Heart left ventricle (tissue), 16 donors: ENCODE measurements around the gene UNC119B. TPM values are rescaled to one million over a fixed set of nuclear protein-coding genes. Genes with fewer than 3 reads are reported as not detected.

Source experiments
- ATAC-seq, 4 donors: fragments of 200-7000 bp; cut with Tn5 transposase; one replicate each; pipeline ENCODE4 v1.9.1; 2020 to 2022; ENCODE audit warnings: moderate library complexity in 4 of 4, mild to moderate bottlenecking in 3 of 4, moderate number of reproducible peaks in 1 of 4
- DNase-seq, 5 donors: peaks; one replicate each; pipeline ENCODE4 v3.0.0-alpha.2; 2020
- H3K27ac ChIP-seq, 12 donors: fragments of 200-600 bp; sonication (generic) in 4 of 12; one replicate each; pipeline versions ENCODE4 v1.5.0 to v1.8.0; 2016 to 2022; ENCODE audit warnings: mild to moderate bottlenecking in 2 of 12
- H3K27me3 ChIP-seq, 9 donors: fragments of 200-600 bp; sonication (generic) in 2 of 9; one replicate each; pipeline versions ENCODE4 v1.5.1 to v1.8.0; 2016 to 2022; ENCODE audit warnings: mild to moderate bottlenecking in 3 of 9
- H3K36me3 ChIP-seq, 9 donors: fragments of 200-600 bp; sonication (generic) in 2 of 9; one replicate each; pipeline versions ENCODE4 v1.5.0 to v1.8.0; 2018 to 2022; ENCODE audit warnings: mild to moderate bottlenecking in 2 of 9
- H3K4me1 ChIP-seq, 12 donors: fragments of 200-600 bp; sonication (generic) in 4 of 12; one replicate each; pipeline versions ENCODE4 v1.5.0 to v1.8.0; 2016 to 2022; ENCODE audit warnings: mild to moderate bottlenecking in 3 of 12
- H3K4me3 ChIP-seq, 12 donors: fragments of 200-600 bp; sonication (generic) in 4 of 12; one replicate each; pipeline versions ENCODE4 v1.5.0 to v1.8.0; 2017 to 2022; ENCODE audit warnings: mild to moderate bottlenecking in 9 of 12, moderate library complexity in 4 of 12
- H3K9me3 ChIP-seq, 12 donors: fragments of 200-600 bp; sonication (generic) in 4 of 12; one replicate each; pipeline versions ENCODE4 v1.5.0 to v1.8.0; 2016 to 2022; ENCODE audit warnings: mild to moderate bottlenecking in 1 of 12
- CTCF ChIP-seq, 12 donors: fragments of 200-600 bp; sonication (generic) in 4 of 12; IDR thresholded peaks; one replicate each; pipeline versions ENCODE4 v1.5.0 to v1.8.0; 2018 to 2022; ENCODE audit warnings: antibody characterized with exemption in 12 of 12, mild to moderate bottlenecking in 5 of 12
- POLR2A ChIP-seq, 2 donors: fragments of 450-650 bp; IDR thresholded peaks; one replicate each; pipeline ENCODE4 v1.6.1; 2017; ENCODE audit warnings: antibody characterized with exemption in 2 of 2, mild to moderate bottlenecking in 2 of 2, moderate library complexity in 2 of 2
- WGBS, 4 donors: extraction: QIAGEN DNeasy Blood & Tissue Kit in 2 of 4; methylation state at CpG; one replicate each; pipeline versions ENCODE4 v1.1.5 to v1.1.7; 2013 to 2018; 5-methylcytosine and 5-hydroxymethylcytosine counted together
- intact Hi-C, 10 donors: fragments of 100-400 bp; cut with DNase I; formaldehyde crosslinking; loops; one replicate each; pipeline versions ENCODE4 v1.11.1 to v1.14.2; 2022
- polyA plus RNA-seq, 2 donors: library from polyadenylated mRNA; stranded (reverse); fragments of 200-250 nt; gene quantifications; one replicate each; pipeline ENCODE4 v1.2.3, GENCODE V29; 2013
- total RNA-seq, 9 donors: library from RNA; depleted of rRNA in 2 of 9; stranded (reverse); fragments of >200 nt in 2 of 9; fragmentation: NEBNext Ultra II Directional in 3 of 9; extraction: Animal tissue kit (Norgen Biotek cat#: 25700) in 3 of 9; gene quantifications; one replicate each; pipeline versions ENCODE4 v1.1.0 to v1.2.4, GENCODE V29; 2016 to 2023
- donor health status: ischemic (EF 13 %, LVEDD 7.1; RV severe dilation, severe dysfunction).
- donor health status: healthy with polysubstance abuse.
- donor health status: DM: no; HTN: yes; CAD: no.
- donor health status: DM: no; HTN: no; CAD: no.
- donor health status: ischemic (EF 25% LVEDD 6.9; RV normal size, moderate dysfunction).
- donor health status: ischemic (EF 25% LVEDD 5.7; RV mildly dilated, moderate dysfunction).
- donor health status: healthy.
- donor health status: DM: yes; HTN: yes; CAD: no.
- donor health status: ischemic (EF 35%, LVEDD 5.7; RV mildly dilated, moderate dysfunction).
- donor health status: nonischemic (EF 11% LVEDD 7.7; RV severe dilation, severe dysfunction).
- donor health status: DM: yes; HTN: yes; CAD: no.
- donor health status: PGD.
- donor health status: ischemic (EF 29% LVEDD 5.4; RV normal size, mild dysfunction).
- donor health status: nonischemic (EF 23%, LVEDD 6.1; RV moderate dilation, normal function).

UNC119B gene
- total and polyA plus RNA-seq, 11 donors = 3.9 to 13.7 (median 10.7) TPM

- intact Hi-C loops = loop anchor here in 1 of 10 donors (10.0 kb wide), 1 partner anchor 230 kb away; the partner anchor contains the start of gene HNF1A
- Histone ChIP-seq H3K27me3 (no peaks in the 10 kb centered on the region), H3K9me3 (no peaks in the 10 kb centered on the region), H3K4me3 (no peak overlapping the region), H3K4me1 (no peaks in the 10 kb centered on the region), H3K27ac (no peak overlapping the region), H3K36me3 (peaks cover 0 to 3% (median 0%) of the 10 kb centered on the region in 9 donors)
- WGBS, 4 donors = 93 to 96% (median 93%) methylated on average over 11 to 15 of the region's 15 CpGs
- TF ChIP-seq CTCF (IDR thresholded peaks at IDR 0.05) = no peak
- TF ChIP-seq POLR2A (IDR thresholded peaks at IDR 0.05) = no peak
- DNase-seq (no peak), ATAC-seq (no peak)
These were observed 34.8 kb downstream of the UNC119B start for GRCh38 chr12:120744922-120745493.

- H3K4me1 ChIP-seq = no peaks in the 10 kb centered on the region
- H3K9me3 ChIP-seq = no peaks in the 10 kb centered on the region
- H3K36me3 ChIP-seq = no peaks in the 10 kb centered on the region
- H3K4me3 ChIP-seq = no peak overlapping the region
- TF ChIP-seq CTCF (IDR thresholded peaks at IDR 0.05) = no peak
- no peak for TF ChIP-seq POLR2A (IDR thresholded peaks at IDR 0.05)
- H3K27me3 ChIP-seq = no peaks in the 10 kb centered on the region
- H3K27ac ChIP-seq = no peak overlapping the region
- DNase-seq (no peak), ATAC-seq (no peak)
- WGBS, 4 donors = 84 to 86% (median 85%) methylated on average over 7 of the region's 7 CpGs
- intact Hi-C loops = loop anchor here in 1 of 10 donors (10.0 kb wide), 1 partner anchor 227 kb away; the partner anchor contains the start of gene HNF1A
These were observed 38.0 kb downstream of the UNC119B start for GRCh38 chr12:120748242-120748641.

- WGBS, 4 donors = 76 to 83% (median 82%) methylated on average over 5 of the region's 5 CpGs
- ATAC-seq (no peak), DNase-seq (no peak)
- TF ChIP-seq POLR2A (IDR thresholded peaks at IDR 0.05) = no peak
- no peak for TF ChIP-seq CTCF (IDR thresholded peaks at IDR 0.05)
- Histone ChIP-seq H3K9me3 (no peaks in the 10 kb centered on the region), H3K27me3 (no peaks in the 10 kb centered on the region), H3K4me3 (no peak overlapping the region), H3K27ac (no peak overlapping the region), H3K4me1 (no peaks in the 10 kb centered on the region), H3K36me3 (no peaks in the 10 kb centered on the region)
- intact Hi-C loops = loop anchor here in 1 of 10 donors (10.0 kb wide), 1 partner anchor 226 kb away; the partner anchor contains the start of gene HNF1A
These were observed 39.0 kb downstream of the UNC119B start for GRCh38 chr12:120749256-120749655.

GRCh38 chr12:120750806-120751205, 40.5 kb downstream of the UNC119B start:
- H3K9me3 ChIP-seq = peaks cover 0 to 9% (median 0%) of the 10 kb centered on the region in 12 donors
- no peak for ATAC-seq
- no peaks in the 10 kb centered on the region for H3K36me3 ChIP-seq
- TF ChIP-seq CTCF (IDR thresholded peaks at IDR 0.05) = no peak
- TF ChIP-seq POLR2A (IDR thresholded peaks at IDR 0.05) = no peak
- DNase-seq = no peak
- no peak overlapping the region for H3K4me3 ChIP-seq
- 95 to 97% (median 96%) methylated on average over 5 of the region's 5 CpGs for WGBS, 4 donors
- H3K27ac ChIP-seq = no peak overlapping the region
- H3K4me1 ChIP-seq = no peaks in the 10 kb centered on the region
- no peaks in the 10 kb centered on the region for H3K27me3 ChIP-seq
- intact Hi-C loops = loop anchor here in 1 of 10 donors (5.0 kb wide), 1 partner anchor 226 kb away; the partner anchor contains the start of gene HNF1A
